GM20000 (cell line): Measurements from ENCODE around the gene B4GALNT4.
"Not testable (repeated sequence)": the region's sequence is repeated elsewhere in the genome, so short reads cannot be mapped to it uniquely, and the experiment has no call there.

Source experiments
- DNase-seq: peaks from one replicate; pipeline ENCODE4 v3.0.0; 2012; ENCODE audit warnings: low spot score
- CTCF ChIP-seq: IDR thresholded peaks from 2 replicates; pipeline ENCODE4 v1.5.1; 2012; ENCODE audit warnings: mild to moderate bottlenecking, control low read depth; ENCODE audit errors: extremely low read depth, missing control alignments

Gene B4GALNT4

GRCh38 chr11:408154-409007 lies 39.1 kb downstream of the B4GALNT4 start:
- no peak for DNase-seq
- TF ChIP-seq CTCF: no peak

GRCh38 chr11:409008-409599 lies 39.8 kb downstream of the B4GALNT4 start:
- no peak for TF ChIP-seq CTCF

GRCh38 chr11:409600-410483 lies 40.5 kb downstream of the B4GALNT4 start:
- TF ChIP-seq CTCF: no peak
- no peak for DNase-seq

More at GRCh38 chr11:409008-409599, 39.8 kb downstream of the B4GALNT4 start:
- DNase-seq: no peak

- DNase-seq: not testable (repeated sequence)
Observed at GRCh38 chr11:410711-411110, 41.4 kb downstream of the B4GALNT4 start.

GRCh38 chr11:411520-411919 lies 42.2 kb downstream of the B4GALNT4 start:
- DNase-seq: not testable (repeated sequence)

GRCh38 chr11:412641-413119 lies 43.4 kb downstream of the B4GALNT4 start:
- DNase-seq: no peak
- no peak for TF ChIP-seq CTCF

- TF ChIP-seq CTCF: no peak
- no peak for DNase-seq
Observed at GRCh38 chr11:413120-414081, 44.1 kb downstream of the B4GALNT4 start.
